Right renal pelvis (tissue), 4 donors: ENCODE measurements around the gene NFS1. TPM values are rescaled to one million over a fixed set of nuclear protein-coding genes. Genes with fewer than 3 reads are reported as not detected.
"Not testable (repeated sequence)": the region's sequence is repeated elsewhere in the genome, so short reads cannot be mapped to it uniquely, and the experiment has no call there.

Source experiments
- DNase-seq, 4 donors: peaks; one replicate each; pipeline ENCODE4 v3.0.0-alpha.2; 2013; ENCODE audit warnings: low read depth in 4 of 4, low spot score in 3 of 4, missing footprints in 1 of 4
- polyA plus RNA-seq, 4 donors: library from polyadenylated mRNA; unstranded; fragments of 120-200 nt; gene quantifications; one replicate each; pipeline ENCODE4 v1.2.1, GENCODE V29; 2013; ENCODE audit not compliant: insufficient read length in 4 of 4

Gene NFS1
- polyA plus RNA-seq, 4 donors: 30.1 to 33.5 (median 31.7) TPM

GRCh38 chr20:35729836-35730582 is 30.9 kb upstream of the NFS1 start:
- DNase-seq: no peak

- DNase-seq: no peak
These were observed 30.2 kb upstream of the NFS1 start for GRCh38 chr20:35729283-35729807.

- DNase-seq: no peak
These were observed 27.9 kb upstream of the NFS1 start for GRCh38 chr20:35726842-35727711.

GRCh38 chr20:35724321-35725230 is 25.4 kb upstream of the NFS1 start:
- DNase-seq: no peak

- DNase-seq: not testable (repeated sequence)
These were observed 24.6 kb upstream of the NFS1 start for GRCh38 chr20:35723652-35724320.

GRCh38 chr20:35723275-35723639 is 24.1 kb upstream of the NFS1 start:
- DNase-seq: not testable (repeated sequence)

- DNase-seq: no peak
These were observed 22.5 kb upstream of the NFS1 start for GRCh38 chr20:35721621-35722020.

GRCh38 chr20:35721219-35721618 is 22.1 kb upstream of the NFS1 start:
- no peak for DNase-seq

GRCh38 chr20:35720165-35721123 is 21.3 kb upstream of the NFS1 start:
- DNase-seq: no peak

- DNase-seq: no peak
These were observed 20.6 kb upstream of the NFS1 start for GRCh38 chr20:35719717-35720116.

- DNase-seq: no peak
These were observed 20.0 kb upstream of the NFS1 start for GRCh38 chr20:35718972-35719635.

- not testable (repeated sequence) for DNase-seq
These were observed 19.2 kb upstream of the NFS1 start for GRCh38 chr20:35718321-35718720.

- DNase-seq: no peak
These were observed 17.2 kb upstream of the NFS1 start for GRCh38 chr20:35716330-35716729.

GRCh38 chr20:35715652-35716051 is 16.5 kb upstream of the NFS1 start:
- DNase-seq: no peak

- DNase-seq: no peak
These were observed 15.0 kb upstream of the NFS1 start for GRCh38 chr20:35714127-35714526.

- DNase-seq: not testable (repeated sequence)
These were observed 14.0 kb upstream of the NFS1 start for GRCh38 chr20:35713120-35713519.

GRCh38 chr20:35711588-35712209 is 12.5 kb upstream of the NFS1 start:
- no peak for DNase-seq
